Cortex of kidney (tissue), 1 donor: ENCODE measurements around the gene MYO6.
A peak's percentile ranks its signal among the peaks of the same experiment; 100 is the strongest.
"Not testable (repeated sequence)": the region's sequence is repeated elsewhere in the genome, so short reads cannot be mapped to it uniquely, and the experiment has no call there.

Experiments
- DNase-seq: peaks from one replicate; lab custom pipeline; 2025; lab: John Stamatoyannopoulos, UW

MYO6 gene

DNA sequence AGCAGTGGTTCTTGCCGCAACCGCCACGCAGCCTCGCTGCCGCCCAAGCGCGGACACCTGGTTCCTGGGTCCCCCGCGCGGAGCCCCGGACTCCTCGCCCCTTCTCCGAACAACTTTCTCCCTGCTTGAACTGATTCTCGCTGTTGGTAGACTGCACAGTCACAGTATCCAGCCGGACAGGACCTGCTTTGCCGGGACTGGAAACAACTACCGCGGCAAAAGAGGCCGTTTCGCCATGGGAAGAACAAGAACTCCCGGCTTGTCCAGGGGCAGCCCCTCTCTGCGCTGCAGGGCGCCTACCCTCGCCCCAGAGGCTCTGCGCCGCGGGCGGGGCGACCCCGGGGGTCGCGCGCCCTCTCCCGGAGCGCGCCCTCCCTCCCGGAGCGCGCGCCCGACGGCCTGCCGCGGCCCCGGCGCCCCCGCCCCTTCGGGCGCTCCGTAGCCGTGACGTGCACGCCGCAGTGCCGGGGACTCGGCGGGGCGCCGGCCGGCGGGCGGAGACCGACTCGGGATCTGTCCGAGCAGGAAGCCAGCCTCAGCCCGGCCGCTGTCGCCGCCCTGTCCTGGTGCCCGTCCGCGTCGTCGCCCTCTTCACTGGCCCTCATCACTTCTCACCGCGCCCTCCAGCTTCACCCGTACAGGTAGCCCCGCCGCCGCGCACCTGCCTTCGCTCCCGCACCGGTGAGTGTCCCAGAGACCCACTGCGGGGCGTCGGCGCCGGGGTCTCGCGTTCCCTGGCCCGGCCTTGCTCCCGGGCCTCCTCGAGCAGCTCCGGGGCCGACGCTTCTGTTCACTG, at the start of gene MYO6:
Gene MYO6, plus strand, starts transcription at position 497 of the 796 bp plus-strand sequence. CDS start 68,309 bp downstream, outside the sequence.
- DNase-seq = peak; percentile 26

DNA sequence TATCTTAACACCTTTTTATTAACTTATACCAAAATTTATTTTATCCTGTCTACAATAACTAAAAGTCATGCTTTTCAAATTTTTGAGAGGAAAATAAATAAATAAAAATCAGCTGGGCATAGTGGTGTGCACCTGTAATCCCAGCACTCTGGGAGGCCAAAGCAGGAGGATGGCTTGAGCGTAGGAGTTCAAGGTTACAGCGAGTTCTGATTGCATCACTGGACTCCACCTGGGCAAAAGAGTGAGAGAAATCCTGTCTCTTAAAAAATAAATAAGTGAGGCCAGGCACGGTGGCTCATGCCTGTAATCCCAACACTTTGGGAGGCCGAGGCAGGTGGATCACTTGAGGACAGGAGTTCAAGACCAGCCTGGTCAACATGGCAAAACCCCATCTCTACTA, 40.7 kb upstream of the MYO6 start:
- not testable (repeated sequence) for DNase-seq

DNA sequence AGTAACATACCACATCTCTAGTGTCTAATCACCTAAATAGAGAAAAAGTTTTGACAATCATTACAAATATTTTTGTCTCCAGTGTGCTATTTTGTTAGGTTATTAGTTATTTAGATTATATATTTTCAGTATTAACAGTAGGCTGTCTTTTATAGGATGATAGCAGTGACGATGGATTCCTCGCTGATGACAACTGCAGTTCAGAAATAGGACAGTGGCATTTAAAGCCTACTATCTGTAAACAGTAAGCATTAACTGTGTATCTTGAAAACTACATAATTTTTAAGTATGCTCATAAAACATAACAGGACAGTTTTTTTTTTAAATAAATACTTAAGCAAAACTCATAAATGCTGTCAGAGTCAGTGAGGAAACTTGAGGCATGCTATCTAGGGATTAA, 37.9 kb upstream of the MYO6 start:
- no peak for DNase-seq

DNA sequence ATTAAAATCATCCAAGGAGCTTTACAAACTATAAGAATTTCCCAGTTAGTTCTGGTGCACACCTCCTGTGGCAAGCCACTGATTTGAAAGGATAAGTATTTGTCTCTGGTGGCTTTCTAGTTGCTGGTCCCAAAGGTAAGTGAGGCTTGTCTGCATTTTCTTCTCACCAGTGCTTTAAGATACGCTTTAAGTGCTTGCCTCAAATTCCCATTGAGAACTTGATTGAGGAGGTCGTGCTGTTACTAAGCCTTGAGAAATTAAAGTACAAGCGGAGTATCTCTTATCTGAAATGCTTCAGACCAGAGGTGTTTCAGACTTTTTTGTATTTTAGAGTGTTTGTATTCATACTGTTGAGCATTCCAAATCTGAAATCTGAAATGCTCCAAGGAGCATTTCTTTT, 29.9 kb upstream of the MYO6 start:
- no peak for DNase-seq

DNA sequence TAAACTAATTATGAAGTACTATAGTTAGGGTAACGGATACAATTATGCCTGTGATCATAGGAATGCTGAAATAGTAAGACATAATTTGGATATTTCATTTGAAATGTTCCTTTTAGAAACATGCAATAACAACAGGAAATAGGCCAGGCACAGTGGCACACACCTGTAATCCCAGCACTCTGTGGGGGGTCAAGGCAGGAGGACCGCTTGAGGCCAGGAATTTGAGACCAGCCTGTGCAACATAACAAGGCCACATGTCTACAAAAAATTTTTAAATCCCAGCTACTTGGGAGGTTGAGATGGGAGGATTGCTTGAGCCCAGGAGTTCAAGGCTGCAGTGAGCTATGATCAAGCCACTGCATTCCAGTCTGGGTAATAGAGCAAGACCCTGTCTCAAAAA, 25.7 kb upstream of the MYO6 start:
- no peak for DNase-seq

DNA sequence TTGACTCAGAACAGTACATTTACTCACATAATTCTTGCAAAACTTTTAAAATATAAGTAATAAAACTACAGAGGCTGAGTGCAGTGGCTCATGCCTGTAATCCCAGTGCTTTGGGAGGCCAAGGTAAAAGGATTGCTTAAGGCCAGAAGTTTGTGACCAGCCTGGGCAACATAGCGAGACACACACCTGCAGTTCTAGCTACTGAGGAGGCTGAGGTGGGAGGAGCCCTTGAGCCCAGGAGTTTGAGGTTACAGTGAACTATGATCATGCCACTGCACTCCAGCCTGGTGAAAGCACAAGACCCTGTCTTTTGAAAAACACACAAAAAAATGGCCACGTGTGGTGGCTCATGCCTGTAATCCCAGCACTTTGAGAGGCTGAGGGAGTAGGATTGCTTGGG, 21.8 kb upstream of the MYO6 start:
- DNase-seq = no peak

DNA sequence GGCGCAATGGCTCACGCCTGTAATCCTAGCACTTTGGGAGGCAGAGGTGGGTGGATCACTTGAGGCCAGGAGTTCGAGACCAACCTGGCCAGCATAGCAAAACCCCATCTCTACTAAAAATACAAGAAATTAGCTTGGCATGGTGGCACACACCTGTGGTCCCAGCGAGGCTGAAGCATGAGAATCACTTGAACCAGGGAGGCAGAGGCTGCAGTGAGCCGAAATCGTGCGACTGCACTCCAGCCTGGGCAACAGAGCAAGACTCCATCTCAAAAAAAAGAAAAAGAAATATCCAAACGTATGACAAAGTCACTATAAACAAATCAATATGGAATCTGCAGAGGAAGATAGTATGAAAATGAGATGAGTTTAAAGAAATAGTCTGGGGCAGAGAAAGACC, 18.0 kb upstream of the MYO6 start:
- DNase-seq = not testable (repeated sequence)

DNA sequence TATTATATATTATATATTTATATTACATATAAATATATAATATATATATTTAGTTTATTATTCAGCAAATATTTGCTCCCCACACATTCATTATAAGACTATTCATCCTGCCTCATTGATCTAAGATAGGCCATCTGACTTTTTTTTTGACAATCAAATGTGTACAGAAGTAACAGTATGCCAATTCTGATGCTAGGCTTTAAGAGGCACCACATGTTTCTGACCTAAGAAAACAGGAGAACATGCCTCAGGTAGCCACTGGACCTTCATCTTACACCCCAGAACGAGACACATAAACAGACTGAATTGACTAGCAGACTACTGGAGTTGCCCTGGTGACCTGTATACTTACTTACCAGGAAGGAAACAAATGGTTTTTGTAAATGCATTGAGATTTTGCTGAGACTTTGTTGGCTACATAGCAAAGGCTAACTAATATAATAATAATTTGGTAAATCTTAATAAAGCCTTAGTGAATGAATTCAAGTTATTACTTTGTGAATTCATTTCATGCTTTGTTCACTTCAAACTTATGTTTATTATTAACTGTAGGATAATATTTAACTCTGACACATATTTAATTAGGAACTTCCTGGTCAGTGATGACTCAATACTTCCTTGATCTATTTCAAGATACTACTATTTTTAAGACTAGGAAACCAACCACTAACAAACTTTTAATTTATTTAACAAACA, 13.4 kb upstream of the MYO6 start:
- no peak for DNase-seq

DNA sequence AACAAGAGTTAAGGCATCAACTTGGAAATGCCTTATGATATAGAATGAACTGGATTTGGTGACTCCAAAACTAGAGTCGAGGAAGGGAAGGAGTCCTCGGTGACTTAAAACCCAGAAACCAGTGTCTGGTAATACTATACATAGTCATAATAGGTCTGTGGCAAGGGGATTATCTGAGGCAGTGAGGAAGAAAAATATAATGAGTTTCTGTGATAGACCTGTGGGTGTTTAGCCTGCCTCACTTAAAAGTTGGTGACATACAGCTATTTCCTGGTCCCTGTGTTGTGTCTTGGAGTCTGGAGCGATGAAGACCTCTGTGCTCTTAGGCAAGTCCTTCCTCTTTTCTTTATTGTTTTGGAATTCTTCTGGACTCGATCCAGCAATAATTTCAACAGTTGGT, 5.1 kb upstream of the MYO6 start:
- no peak for DNase-seq

DNA sequence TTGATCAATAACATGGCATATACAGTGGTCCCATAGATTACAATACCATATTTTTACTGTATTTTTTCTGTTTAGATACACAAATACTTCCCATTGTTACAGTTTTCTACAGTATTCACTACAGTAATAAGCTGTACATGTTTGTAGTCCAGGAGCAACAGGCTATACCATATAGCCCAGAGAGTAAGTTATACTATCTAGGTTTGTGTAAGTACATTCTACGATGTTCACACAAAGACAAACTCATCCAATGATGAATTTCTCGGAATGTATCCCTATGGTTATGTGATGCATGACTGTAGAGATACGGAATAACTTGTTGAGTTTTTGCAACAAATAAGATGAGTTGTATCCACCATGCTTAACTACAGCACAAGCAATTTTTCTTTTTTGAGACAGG, 3.6 kb upstream of the MYO6 start:
- no peak for DNase-seq

DNA sequence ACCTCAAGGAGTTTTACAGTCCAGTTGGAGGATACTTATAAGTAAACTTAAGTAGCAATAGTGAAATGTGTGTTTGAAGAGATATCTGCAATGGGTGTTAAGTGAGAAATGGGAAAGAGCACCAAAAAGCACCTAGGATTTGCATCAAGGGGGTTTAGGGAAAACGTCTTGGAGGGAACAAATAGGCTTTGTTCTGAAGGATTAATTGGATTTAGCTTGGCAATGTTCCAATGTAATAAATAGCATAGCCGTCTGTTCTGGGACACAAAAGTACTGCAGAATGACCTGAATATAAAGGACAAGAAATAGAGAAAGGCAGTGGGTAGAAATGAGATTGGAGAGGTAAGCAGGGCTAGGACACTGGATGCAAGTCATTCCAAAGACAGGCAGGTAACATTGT, 2.8 kb upstream of the MYO6 start:
- DNase-seq = no peak

DNA sequence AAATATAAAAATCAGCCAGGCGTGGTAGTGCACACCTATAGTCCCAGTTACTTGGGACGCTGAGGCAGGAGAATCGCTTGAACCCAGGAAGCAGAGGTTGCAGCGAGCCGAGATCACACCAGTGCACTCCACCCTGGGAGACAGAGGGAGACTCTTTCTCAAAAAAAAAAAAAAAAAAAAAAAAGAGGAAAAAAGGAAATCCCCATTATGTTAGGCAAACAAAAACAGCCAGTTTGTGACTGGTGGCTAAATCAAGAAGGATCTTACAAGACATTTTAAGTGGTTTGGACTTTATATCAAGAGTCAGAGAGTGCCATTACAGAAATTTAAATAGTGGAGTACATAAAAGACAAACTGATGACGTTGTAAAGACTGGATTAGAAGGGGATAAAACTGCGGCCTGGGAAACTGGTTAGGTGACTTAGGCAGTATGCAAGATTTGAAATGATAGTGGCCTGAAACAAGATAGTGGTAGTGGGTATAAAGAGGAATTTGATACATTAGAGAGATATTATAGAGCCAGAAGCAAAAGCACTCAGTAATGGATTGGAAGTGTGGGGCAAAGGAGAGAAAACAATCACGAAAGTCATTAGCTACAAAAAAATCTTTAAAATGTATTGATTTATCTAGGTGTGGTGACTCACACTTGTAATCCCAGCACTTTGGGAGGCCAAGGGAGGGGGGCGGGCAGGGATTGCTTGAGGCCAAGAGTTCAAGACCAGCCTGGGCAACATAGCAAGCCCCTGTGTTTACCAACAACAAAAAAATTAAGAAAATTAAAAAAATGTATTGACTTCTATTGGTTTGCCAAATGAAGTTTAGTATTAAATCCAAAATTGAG, 1.7 kb upstream of the MYO6 start:
- DNase-seq = no peak

DNA sequence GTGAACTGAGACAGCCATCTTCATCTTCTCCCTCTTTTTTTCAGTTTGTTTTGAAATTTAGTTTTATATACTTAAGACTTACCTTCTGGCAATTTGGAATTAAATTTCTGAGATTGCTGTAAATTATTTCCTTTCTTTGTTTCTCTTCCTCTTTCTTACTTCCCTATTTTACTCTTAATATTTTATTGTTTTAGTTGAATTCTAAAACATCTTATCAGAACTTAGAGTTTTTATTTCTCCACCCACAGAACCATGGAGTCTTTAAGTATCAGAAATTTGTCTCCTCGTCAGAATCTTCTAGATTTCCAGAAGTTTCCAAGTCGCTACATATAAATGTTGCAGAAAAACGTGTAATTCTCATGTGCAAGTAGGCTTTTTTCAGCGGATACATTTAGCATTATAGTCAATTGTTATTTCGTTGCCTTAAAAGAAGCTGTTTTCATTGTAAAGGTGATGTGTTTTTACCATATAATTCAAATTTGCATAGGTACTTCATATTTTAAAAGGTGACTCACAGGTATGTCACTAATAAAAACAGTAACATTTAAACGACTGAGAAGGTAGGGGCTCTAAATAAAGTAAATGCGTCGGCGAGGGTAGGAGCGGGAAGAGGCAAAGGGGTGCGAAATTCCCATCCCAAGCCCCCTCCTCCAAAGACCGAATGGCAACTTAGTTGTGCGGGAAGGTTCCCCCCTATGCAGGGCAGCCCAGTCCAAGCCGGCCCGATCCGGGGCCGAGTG, 866 bp upstream of the MYO6 start:
- no peak for DNase-seq

DNA sequence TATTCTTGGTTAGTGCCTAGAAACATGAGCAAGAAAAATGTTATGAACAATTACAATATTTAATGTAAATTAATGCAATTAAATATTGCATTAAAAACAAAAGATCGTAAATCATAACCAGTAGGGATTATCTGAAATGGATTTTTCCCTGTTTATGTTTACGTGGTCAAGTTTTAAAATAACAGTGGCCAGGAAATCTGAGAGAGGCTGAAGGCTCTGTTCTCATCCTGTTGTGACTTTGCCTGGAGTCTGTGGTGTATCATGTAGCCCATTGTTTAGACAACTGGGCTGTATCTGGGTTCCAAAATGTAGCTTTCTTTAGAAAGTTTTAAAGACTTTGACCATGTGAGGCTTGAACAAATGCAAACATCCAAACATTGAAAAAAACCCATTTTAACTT, 2.4 kb downstream of the MYO6 start:
- DNase-seq = no peak

DNA sequence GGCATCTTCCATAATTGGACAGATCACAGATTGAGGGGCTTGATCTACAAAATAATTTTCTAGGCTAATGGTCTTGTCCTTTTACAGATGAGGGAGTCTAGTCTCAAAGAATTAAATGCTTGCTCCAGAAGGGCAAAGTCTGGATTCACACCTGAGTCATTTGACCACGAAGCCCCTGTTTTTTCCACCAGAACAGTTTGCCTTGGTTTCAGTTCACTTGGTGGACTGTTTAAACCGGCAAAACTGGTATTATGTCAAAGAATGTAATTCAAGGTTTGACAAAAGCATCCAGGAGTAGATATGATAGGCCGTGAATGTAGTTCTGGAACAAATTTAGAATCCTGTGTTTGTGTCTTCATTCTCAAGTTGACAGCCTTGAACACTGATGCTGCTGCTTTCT, 3.3 kb downstream of the MYO6 start:
- no peak for DNase-seq

DNA sequence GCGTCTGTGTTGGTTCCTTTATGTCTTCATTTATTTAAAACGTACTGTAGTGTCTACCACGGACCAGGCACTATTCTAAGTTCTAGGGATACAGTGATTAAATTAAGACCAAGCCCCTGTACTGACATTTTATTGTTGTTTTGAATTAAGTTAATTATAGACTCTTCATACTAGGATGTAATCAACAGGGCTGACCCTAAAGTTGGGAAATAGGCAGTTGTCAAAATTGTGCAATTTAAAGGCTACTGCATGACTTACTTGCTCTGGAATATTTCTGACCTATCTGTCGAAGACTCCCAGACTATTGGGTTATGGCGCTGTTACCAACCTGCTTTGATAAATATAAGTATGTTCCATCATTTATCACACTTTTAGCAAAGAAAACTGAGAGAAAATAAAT, 6.7 kb downstream of the MYO6 start:
- no peak for DNase-seq

DNA sequence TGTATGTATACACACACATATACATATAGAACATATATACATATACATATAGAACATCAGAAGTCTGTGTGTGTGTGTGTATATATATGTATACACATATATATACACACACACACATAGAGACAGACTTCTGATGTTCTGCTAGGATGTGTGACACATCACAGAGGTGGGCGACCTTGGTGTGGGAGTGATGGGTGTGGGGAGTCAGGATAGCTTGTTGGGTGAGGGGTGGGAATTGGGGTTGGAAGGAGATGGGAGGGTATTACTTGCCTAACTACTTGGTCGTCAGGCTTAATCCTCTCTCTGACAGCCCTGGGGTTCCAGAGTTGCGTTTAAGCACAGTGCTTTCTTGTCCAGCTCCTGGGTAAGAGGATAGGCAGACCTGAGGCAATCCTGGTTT, 8.3 kb downstream of the MYO6 start:
- DNase-seq = no peak

DNA sequence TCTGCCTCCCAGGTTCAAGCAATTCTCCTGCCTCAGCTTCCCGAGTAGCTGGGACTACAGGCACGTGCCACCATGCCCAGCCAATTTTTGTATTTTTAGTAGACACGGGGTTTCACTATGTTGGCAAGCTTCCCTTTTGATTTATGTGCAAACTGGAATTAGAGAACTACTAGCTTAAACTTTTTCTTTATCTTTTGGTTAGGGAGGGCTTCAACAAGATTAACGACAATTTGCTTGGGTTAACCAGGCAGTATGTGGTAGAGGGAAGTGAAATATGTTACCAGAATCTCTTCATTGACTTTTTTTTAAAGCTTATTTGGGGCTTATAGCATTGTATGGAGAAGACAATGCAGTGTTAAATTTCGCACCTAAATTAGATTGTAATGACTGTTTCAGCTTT, 9.0 kb downstream of the MYO6 start:
- no peak for DNase-seq

DNA sequence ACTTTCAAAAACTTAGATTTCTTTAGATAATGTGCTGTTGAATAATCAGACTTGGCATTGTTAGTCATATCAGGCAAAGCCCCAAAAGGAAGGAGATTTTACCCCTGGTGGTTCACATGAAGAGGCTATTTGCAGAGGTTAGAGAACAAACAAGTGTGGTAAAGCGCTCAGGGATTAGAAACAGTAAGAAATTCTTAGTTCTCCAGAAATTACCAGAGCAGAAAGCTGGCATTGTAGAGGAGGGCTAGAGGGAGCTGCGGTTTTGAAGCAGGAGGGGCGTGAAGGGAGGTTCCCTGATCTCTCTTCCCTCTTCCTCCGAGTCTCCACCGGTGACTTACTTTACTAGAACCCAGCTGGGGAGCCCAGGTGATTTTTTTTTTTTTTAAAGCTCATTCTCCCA, 10.2 kb downstream of the MYO6 start:
- no peak for DNase-seq

DNA sequence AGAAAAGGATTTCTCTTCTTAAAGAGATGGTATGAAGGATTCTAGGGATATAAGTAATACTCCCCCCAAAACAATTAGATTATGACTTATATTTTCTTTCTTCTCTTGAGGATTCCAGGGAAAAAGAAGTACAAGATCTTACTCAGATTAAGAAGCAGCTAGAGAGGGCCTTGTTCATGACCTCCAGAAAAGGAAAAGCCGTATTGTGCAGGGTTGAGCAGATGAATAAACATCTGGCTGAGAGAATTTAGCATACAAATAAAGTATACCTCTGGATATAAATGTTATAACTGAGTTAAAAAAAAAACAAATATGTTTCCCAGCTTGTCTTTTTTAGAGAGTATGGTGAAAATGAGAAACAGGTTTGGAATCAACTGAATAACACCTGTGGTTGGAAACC, 11.3 kb downstream of the MYO6 start:
- DNase-seq = no peak

DNA sequence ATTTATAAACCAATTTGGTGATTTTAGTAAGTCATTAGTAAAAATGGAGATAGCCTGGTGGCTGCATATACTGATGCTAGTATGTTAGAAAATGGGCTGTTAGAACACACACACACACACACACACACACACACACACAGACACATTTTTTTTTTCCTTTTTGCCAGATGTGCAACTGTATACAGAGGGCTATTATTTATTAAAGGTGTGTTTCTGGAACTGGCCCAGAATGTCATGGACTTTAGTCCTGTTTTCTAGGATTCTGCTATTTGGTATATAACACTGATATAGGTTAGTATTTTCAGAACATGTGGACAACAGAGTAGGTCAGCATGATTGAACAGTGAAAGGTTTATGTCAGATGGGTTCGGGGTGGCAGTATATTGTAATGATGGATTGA, 12.4 kb downstream of the MYO6 start:
- DNase-seq = no peak

DNA sequence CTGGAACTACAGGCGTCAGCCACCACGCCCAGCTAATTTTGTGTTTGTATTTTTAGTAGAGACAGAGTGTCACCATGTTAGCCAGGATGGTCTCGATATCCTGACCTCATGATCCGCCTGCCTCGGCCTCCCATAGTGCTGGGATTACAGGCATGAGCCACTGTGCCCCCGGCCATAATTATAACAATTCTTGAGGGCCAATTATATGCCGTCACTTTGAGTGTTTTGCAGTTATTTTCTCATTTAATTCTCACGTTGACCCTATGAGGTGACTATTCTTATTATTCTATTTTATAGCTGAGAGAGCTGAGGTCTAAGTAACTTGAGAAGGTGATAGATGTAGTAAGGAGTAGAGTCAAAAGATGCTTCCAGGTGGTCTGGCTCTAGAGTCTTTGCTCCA, 13.0 kb downstream of the MYO6 start:
- DNase-seq = no peak
